GM23338 (cell line): ENCODE results near the gene C1R. TPM values are rescaled to one million over a fixed set of nuclear protein-coding genes. Genes with fewer than 3 reads are reported as not detected.

Source experiments
- JUNB ChIP-seq: IDR thresholded peaks from one replicate; pipeline ENCODE4 v1.6.1; 2016; ENCODE audit warnings: antibody characterized with exemption; ENCODE audit not compliant: unreplicated experiment
- NANOG ChIP-seq: IDR thresholded peaks from 2 replicates; pipeline ENCODE4 v1.6.1; 2016; ENCODE audit warnings: antibody characterized with exemption, borderline replicate concordance
- ZNF114 ChIP-seq: fragments of 250-450 bp; sonication (Bioruptor Pico); IDR thresholded peaks from 2 replicates; pipeline ENCODE4 v1.5.0; 2020; ENCODE audit warnings: mild to moderate bottlenecking, moderate library complexity
- polyA plus RNA-seq: library from polyadenylated mRNA; unstranded; fragments of >200 nt; fragmentation: Nextera tagmentation; extraction: Ambion mirVana; gene quantifications from 2 replicates; pipeline ENCODE4 v1.2.1, GENCODE V29; 2016
- total RNA-seq: library from RNA; depleted of rRNA; stranded (reverse); fragments of >200 nt; shearing (Covaris generic); gene quantifications from 2 replicates; pipeline ENCODE4 v1.2.3, GENCODE V29; 2014
- TF ChIP-seq, protein P1 (sequence below): fragments of 250-450 bp; sonication (Bioruptor Pico); IDR thresholded peaks from 2 replicates; pipeline ENCODE4 v1.5.0; 2020; ENCODE audit warnings: mild to moderate bottlenecking, moderate library complexity
- TF ChIP-seq, protein P2 (sequence below): IDR thresholded peaks from one replicate; pipeline ENCODE4 v1.6.1; 2018; ENCODE audit warnings: antibody characterized with exemption; ENCODE audit not compliant: unreplicated experiment
- TF ChIP-seq, protein P3 (sequence below), 2 experiments: fragments of 200-600 bp in 1 of 2; sonication (generic) in 1 of 2; conservative IDR thresholded peaks; 2 replicates each; pipeline versions ENCODE4 v1.5.1 to v1.6.1; 2016 to 2017; ENCODE audit warnings: antibody characterized with exemption in 2 of 2, low read depth in 2 of 2, mild to moderate bottlenecking in 2 of 2, moderate library complexity in 1 of 2
- TF ChIP-seq, protein P4 (sequence below): IDR thresholded peaks from 2 replicates; pipeline ENCODE4 v1.6.1; 2016; ENCODE audit warnings: antibody characterized with exemption

The C1R gene
- total and polyA plus RNA-seq, 2 experiments from 2014 or later: 6.4 to 8.8 TPM

DNA sequence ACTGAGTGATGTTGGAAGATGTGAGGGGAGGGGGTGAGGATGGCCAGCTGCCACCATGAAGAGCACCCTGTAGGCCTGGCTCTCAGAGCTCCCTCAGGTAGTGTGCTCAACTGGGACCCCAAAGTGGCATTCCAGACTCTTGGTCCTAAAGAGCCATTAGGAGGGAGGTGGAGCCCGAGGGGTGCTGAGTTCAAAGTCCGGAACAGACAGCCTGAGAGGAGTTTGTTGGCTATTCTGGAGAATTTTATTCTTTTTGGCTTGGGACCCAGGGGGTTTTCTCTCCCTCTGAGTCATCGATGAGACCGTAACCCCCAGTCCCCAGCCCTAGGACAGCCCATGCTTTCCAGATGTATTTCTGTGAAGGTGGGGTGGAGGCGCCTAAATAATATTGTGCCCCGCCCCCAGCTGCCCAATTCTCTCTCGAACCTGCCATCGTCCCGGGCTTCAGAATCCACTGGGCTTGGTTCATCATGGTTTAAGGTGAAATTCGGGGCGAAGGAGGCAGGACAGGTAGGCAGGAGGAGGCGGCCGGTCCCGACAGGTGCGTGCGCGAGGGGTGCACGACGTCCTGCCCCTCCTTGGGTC, 37.1 kb upstream of the C1R start (continued):
- TF ChIP-seq, protein P1, sequence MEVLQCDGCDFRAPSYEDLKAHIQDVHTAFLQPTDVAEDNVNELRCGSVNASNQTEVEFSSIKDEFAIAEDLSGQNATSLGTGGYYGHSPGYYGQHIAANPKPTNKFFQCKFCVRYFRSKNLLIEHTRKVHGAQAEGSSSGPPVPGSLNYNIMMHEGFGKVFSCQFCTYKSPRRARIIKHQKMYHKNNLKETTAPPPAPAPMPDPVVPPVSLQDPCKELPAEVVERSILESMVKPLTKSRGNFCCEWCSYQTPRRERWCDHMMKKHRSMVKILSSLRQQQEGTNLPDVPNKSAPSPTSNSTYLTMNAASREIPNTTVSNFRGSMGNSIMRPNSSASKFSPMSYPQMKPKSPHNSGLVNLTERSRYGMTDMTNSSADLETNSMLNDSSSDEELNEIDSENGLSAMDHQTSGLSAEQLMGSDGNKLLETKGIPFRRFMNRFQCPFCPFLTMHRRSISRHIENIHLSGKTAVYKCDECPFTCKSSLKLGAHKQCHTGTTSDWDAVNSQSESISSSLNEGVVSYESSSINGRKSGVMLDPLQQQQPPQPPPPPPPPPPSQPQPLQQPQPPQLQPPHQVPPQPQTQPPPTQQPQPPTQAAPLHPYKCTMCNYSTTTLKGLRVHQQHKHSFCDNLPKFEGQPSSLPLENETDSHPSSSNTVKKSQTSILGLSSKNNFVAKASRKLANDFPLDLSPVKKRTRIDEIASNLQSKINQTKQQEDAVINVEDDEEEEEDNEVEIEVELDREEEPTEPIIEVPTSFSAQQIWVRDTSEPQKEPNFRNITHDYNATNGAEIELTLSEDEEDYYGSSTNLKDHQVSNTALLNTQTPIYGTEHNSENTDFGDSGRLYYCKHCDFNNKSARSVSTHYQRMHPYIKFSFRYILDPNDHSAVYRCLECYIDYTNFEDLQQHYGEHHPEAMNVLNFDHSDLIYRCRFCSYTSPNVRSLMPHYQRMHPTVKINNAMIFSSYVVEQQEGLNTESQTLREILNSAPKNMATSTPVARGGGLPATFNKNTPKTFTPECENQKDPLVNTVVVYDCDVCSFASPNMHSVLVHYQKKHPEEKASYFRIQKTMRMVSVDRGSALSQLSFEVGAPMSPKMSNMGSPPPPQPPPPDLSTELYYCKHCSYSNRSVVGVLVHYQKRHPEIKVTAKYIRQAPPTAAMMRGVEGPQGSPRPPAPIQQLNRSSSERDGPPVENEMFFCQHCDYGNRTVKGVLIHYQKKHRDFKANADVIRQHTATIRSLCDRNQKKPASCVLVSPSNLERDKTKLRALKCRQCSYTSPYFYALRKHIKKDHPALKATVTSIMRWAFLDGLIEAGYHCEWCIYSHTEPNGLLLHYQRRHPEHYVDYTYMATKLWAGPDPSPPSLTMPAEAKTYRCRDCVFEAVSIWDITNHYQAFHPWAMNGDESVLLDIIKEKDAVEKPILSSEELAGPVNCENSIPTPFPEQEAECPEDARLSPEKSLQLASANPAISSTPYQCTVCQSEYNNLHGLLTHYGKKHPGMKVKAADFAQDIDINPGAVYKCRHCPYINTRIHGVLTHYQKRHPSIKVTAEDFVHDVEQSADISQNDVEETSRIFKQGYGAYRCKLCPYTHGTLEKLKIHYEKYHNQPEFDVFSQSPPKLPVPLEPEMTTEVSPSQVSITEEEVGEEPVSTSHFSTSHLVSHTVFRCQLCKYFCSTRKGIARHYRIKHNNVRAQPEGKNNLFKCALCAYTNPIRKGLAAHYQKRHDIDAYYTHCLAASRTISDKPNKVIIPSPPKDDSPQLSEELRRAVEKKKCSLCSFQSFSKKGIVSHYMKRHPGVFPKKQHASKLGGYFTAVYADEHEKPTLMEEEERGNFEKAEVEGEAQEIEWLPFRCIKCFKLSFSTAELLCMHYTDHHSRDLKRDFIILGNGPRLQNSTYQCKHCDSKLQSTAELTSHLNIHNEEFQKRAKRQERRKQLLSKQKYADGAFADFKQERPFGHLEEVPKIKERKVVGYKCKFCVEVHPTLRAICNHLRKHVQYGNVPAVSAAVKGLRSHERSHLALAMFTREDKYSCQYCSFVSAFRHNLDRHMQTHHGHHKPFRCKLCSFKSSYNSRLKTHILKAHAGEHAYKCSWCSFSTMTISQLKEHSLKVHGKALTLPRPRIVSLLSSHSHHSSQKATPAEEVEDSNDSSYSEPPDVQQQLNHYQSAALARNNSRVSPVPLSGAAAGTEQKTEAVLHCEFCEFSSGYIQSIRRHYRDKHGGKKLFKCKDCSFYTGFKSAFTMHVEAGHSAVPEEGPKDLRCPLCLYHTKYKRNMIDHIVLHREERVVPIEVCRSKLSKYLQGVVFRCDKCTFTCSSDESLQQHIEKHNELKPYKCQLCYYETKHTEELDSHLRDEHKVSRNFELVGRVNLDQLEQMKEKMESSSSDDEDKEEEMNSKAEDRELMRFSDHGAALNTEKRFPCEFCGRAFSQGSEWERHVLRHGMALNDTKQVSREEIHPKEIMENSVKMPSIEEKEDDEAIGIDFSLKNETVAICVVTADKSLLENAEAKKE: no peak
- TF ChIP-seq JUNB (no peak), ZNF114 (CRISPR knock-in tag) (no peak), NANOG (no peak)
- TF ChIP-seq, protein P2, sequence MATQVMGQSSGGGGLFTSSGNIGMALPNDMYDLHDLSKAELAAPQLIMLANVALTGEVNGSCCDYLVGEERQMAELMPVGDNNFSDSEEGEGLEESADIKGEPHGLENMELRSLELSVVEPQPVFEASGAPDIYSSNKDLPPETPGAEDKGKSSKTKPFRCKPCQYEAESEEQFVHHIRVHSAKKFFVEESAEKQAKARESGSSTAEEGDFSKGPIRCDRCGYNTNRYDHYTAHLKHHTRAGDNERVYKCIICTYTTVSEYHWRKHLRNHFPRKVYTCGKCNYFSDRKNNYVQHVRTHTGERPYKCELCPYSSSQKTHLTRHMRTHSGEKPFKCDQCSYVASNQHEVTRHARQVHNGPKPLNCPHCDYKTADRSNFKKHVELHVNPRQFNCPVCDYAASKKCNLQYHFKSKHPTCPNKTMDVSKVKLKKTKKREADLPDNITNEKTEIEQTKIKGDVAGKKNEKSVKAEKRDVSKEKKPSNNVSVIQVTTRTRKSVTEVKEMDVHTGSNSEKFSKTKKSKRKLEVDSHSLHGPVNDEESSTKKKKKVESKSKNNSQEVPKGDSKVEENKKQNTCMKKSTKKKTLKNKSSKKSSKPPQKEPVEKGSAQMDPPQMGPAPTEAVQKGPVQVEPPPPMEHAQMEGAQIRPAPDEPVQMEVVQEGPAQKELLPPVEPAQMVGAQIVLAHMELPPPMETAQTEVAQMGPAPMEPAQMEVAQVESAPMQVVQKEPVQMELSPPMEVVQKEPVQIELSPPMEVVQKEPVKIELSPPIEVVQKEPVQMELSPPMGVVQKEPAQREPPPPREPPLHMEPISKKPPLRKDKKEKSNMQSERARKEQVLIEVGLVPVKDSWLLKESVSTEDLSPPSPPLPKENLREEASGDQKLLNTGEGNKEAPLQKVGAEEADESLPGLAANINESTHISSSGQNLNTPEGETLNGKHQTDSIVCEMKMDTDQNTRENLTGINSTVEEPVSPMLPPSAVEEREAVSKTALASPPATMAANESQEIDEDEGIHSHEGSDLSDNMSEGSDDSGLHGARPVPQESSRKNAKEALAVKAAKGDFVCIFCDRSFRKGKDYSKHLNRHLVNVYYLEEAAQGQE: no peak
- TF ChIP-seq, protein P3, sequence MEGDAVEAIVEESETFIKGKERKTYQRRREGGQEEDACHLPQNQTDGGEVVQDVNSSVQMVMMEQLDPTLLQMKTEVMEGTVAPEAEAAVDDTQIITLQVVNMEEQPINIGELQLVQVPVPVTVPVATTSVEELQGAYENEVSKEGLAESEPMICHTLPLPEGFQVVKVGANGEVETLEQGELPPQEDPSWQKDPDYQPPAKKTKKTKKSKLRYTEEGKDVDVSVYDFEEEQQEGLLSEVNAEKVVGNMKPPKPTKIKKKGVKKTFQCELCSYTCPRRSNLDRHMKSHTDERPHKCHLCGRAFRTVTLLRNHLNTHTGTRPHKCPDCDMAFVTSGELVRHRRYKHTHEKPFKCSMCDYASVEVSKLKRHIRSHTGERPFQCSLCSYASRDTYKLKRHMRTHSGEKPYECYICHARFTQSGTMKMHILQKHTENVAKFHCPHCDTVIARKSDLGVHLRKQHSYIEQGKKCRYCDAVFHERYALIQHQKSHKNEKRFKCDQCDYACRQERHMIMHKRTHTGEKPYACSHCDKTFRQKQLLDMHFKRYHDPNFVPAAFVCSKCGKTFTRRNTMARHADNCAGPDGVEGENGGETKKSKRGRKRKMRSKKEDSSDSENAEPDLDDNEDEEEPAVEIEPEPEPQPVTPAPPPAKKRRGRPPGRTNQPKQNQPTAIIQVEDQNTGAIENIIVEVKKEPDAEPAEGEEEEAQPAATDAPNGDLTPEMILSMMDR (conservative IDR thresholded peaks at IDR 0.05; ENCODE audit: low read depth in 2 of 2): no peak
- TF ChIP-seq, protein P4, sequence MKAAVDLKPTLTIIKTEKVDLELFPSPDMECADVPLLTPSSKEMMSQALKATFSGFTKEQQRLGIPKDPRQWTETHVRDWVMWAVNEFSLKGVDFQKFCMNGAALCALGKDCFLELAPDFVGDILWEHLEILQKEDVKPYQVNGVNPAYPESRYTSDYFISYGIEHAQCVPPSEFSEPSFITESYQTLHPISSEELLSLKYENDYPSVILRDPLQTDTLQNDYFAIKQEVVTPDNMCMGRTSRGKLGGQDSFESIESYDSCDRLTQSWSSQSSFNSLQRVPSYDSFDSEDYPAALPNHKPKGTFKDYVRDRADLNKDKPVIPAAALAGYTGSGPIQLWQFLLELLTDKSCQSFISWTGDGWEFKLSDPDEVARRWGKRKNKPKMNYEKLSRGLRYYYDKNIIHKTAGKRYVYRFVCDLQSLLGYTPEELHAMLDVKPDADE: no peak
